ENCODE data around the gene KLHL15. TPM values are rescaled to one million over a fixed set of nuclear protein-coding genes. Genes with fewer than 3 reads are reported as not detected.

Gene KLHL15
- total RNA-seq, 1 donor from 2014 or later, result 6.6 TPM

GRCh38 chrX:24025741-24026403, 1.1 kb downstream of the KLHL15 start:
- Histone ChIP-seq H3K4me1 (peaks cover 5% of the 10 kb centered on the region), H3K9me3 (replicated peaks) (no peaks in the 10 kb centered on the region), H3K4me3 (peak overlapping the region; percentile 86), H3K27ac (replicated peaks) (peak overlapping the region; percentile 96), H3K27me3 (ENCODE audit: low read depth) (no peaks in the 10 kb centered on the region), H3K36me3 (no peaks in the 10 kb centered on the region)
- intact Hi-C loops (cut with micrococcal nuclease), result no loop called here
- no peak for DNase-seq
- no peak for TF ChIP-seq CTCF (IDR thresholded peaks at IDR 0.05; ENCODE audit: borderline replicate concordance)

- intact Hi-C loops (cut with micrococcal nuclease), result no loop called here
- no peaks in the 10 kb centered on the region for H3K36me3 ChIP-seq
- H3K4me1 ChIP-seq, result peaks cover 8% of the 10 kb centered on the region
- TF ChIP-seq CTCF (IDR thresholded peaks at IDR 0.05; ENCODE audit: borderline replicate concordance), result no peak
- peak overlapping the region; percentile 96 for H3K27ac ChIP-seq (replicated peaks)
- H3K9me3 ChIP-seq (replicated peaks), result no peaks in the 10 kb centered on the region
- peak overlapping the region; percentile 86 for H3K4me3 ChIP-seq
- peak; percentile 90 for DNase-seq
- no peaks in the 10 kb centered on the region for H3K27me3 ChIP-seq (ENCODE audit: low read depth)
Observed at GRCh38 chrX:24024819-24025740, 1.9 kb downstream of the KLHL15 start.

GRCh38 chrX:24023972-24024669, 2.9 kb downstream of the KLHL15 start:
- DNase-seq, result no peak
- no peaks in the 10 kb centered on the region for H3K27me3 ChIP-seq (ENCODE audit: low read depth)
- H3K9me3 ChIP-seq (replicated peaks), result no peaks in the 10 kb centered on the region
- TF ChIP-seq CTCF (IDR thresholded peaks at IDR 0.05; ENCODE audit: borderline replicate concordance), result no peak
- peaks cover 13% of the 10 kb centered on the region for H3K4me1 ChIP-seq
- H3K27ac ChIP-seq (replicated peaks), result peak overlapping the region; percentile 96
- no peaks in the 10 kb centered on the region for H3K36me3 ChIP-seq
- peak overlapping the region; percentile 86 for H3K4me3 ChIP-seq
- intact Hi-C loops (cut with micrococcal nuclease), result no loop called here

- Histone ChIP-seq H3K4me3 (peak overlapping the region; percentile 86), H3K9me3 (replicated peaks) (no peaks in the 10 kb centered on the region), H3K27ac (replicated peaks) (peak overlapping the region; percentile 96), H3K4me1 (peaks cover 13% of the 10 kb centered on the region), H3K27me3 (ENCODE audit: low read depth) (no peaks in the 10 kb centered on the region), H3K36me3 (no peaks in the 10 kb centered on the region)
- intact Hi-C loops (cut with micrococcal nuclease), result no loop called here
- no peak for DNase-seq
- no peak for TF ChIP-seq CTCF (IDR thresholded peaks at IDR 0.05; ENCODE audit: borderline replicate concordance)
Observed at GRCh38 chrX:24023544-24023943, 3.4 kb downstream of the KLHL15 start.

GRCh38 chrX:24020306-24020876, 6.6 kb downstream of the KLHL15 start:
- H3K27ac ChIP-seq (replicated peaks), result peak overlapping the region; percentile 44
- intact Hi-C loops (cut with micrococcal nuclease), result no loop called here
- H3K27me3 ChIP-seq (ENCODE audit: low read depth), result no peaks in the 10 kb centered on the region
- H3K4me3 ChIP-seq, result no peak overlapping the region
- peaks cover 13% of the 10 kb centered on the region for H3K4me1 ChIP-seq
- no peaks in the 10 kb centered on the region for H3K9me3 ChIP-seq (replicated peaks)
- no peak for DNase-seq
- H3K36me3 ChIP-seq, result no peaks in the 10 kb centered on the region
- TF ChIP-seq CTCF (IDR thresholded peaks at IDR 0.05; ENCODE audit: borderline replicate concordance), result no peak

Data from left ventricle myocardium inferior (tissue), 1 donor.